GM12891 (cell line): ENCODE data around the gene CKMT2.

Experiments
- POLR2A ChIP-seq: IDR thresholded peaks from 2 replicates; pipeline ENCODE4 v1.6.1; 2011; ENCODE audit warnings: low read depth, low read length, control low read depth
- POLR2AphosphoS5 ChIP-seq: IDR thresholded peaks from 2 replicates; pipeline ENCODE4 v1.6.1; 2011; ENCODE audit warnings: low read depth, low read length, control low read depth
- SPI1 ChIP-seq: IDR thresholded peaks from 2 replicates; pipeline ENCODE4 v1.6.1; 2011; ENCODE audit warnings: low read depth, low read length, control low read depth
- TAF1 ChIP-seq: IDR thresholded peaks from 2 replicates; pipeline ENCODE4 v1.6.1; 2011; ENCODE audit warnings: low read depth, low read length, control low read depth

- no peak for TF ChIP-seq POLR2AphosphoS5
- no peak for TF ChIP-seq POLR2A
- TF ChIP-seq TAF1, result no peak
- no peak for TF ChIP-seq SPI1
These were observed at the start of gene CKMT2 for GRCh38 chr5:81233080-81233634.
